HG02885 (cell line): ENCODE data around the gene MED6.

ENCODE experiments used
- ATAC-seq: cut with Tn5 transposase; IDR thresholded peaks from one replicate; pipeline ENCODE4 v1.9.1; 2021; ENCODE audit warnings: mild to moderate bottlenecking; ENCODE audit not compliant: unreplicated experiment, poor library complexity

MED6 gene

GRCh38 chr14:70601162-70601561, 707 bp upstream of the MED6 start:
- no peak for ATAC-seq

- no peak for ATAC-seq
Observed at GRCh38 chr14:70599345-70599744, 1.1 kb downstream of the MED6 start.

DNA sequence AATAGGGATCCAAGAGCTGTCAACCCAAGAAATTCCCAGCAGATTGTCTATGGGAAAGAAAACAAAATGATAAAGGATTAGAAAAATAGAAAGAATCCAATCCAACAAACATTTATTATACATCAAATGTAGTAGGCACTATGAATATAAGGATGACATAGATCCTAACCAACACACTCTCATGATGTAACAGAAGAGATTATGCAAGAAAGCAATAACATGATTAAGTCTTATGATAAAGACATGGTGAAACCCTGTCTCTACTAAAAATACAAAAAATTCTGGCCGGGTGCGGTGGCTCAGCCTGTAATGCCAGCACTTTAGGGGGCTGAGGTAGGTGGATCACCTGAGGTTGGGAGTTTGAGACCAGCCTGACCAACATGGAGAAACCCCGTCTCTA, 2.7 kb downstream of the MED6 start:
- ATAC-seq, result no peak

- no peak for ATAC-seq
Observed at GRCh38 chr14:70595443-70596185, 4.8 kb downstream of the MED6 start.

- ATAC-seq, result no peak
Observed at GRCh38 chr14:70594461-70594860, 6.0 kb downstream of the MED6 start.

- no peak for ATAC-seq
Observed at GRCh38 chr14:70585231-70585630, 15.2 kb downstream of the MED6 start.

DNA sequence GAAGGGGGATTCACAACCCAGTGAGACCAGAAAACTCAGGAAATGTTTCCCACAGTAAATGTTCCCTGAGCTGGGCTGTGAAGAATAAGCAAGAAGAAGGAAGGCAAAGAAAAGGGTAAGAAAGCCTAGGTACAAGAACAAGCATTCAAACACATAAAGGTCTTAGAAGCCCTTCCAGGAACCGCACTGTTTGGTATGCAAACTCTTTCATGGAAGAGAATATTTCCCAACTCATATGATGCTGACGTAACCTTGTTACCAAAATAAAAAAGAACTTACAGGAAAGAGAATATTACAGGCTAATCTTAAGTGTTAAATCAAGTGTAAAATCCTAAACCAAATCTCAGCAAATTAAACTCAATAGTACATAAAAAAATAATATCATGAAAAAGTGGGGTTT, 23.6 kb downstream of the MED6 start:
- ATAC-seq, result no peak

GRCh38 chr14:70573050-70573449, 27.4 kb downstream of the MED6 start:
- no peak for ATAC-seq

- no peak for ATAC-seq
Observed at GRCh38 chr14:70571139-70571538, 29.3 kb downstream of the MED6 start.

- no peak for ATAC-seq
Observed at GRCh38 chr14:70567791-70568190, 32.7 kb downstream of the MED6 start.

GRCh38 chr14:70563869-70564268, 36.6 kb downstream of the MED6 start:
- ATAC-seq, result no peak

- no peak for ATAC-seq
Observed at GRCh38 chr14:70563417-70563816, 37.0 kb downstream of the MED6 start.

DNA sequence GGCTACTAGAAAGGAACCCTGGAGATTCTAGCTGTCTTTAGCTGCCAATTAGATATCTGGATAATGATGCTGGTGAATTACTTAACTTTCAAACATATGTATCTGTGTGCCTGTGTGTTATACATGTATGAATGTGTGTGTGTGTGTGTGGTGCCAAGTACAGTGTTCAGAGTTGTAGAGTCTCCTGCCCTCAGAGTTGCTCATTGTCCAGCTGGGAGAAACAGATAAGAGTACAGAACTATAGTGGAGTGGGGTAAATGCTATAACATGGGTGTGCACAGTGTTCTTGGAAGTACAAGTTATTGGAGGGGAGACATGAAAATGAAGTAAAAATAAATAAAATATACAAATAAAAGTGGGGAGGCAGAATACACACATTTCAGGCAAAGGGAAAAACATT, 42.1 kb downstream of the MED6 start:
- ATAC-seq, result no peak

DNA sequence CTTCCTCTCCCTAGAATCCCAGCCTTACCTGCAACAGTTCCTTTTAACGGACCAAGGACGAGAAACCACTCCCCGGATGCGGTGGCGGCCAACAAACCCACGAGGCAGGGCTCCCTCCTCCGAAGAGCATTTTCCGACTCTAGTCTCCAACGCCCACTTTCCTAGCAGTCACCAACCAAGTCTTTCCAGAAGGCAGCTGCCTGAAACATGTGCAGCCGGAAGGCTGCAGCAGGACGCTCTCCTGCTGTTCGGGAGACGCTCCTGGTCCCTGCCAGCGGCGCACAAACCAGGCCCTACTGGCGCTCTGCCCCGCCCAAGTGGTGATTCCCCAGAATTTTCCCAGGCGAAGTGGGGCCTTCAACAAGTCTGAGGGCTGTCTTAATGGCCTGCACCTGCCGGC, 44.6 kb downstream of the MED6 start:
- no peak for ATAC-seq

DNA sequence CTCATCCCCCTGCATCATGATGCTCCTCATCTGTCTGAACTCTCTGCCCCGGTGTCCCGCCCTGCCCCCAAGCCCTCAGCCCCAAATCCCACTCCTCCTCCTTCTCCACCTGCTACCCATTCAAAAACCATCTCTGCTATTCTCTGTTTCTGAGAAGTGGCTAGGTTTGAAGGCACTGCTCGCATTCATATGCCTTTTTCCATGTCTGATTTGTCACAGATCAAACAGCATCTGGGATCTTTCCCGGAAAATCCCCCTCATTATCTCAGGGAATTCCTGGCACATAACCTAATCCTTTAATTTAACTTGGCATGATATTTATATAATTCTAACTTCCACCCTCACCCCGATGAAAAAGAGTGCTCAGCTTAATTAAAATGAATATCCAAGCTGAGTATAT, 62.4 kb downstream of the MED6 start:
- no peak for ATAC-seq

- ATAC-seq, result no peak
Observed at GRCh38 chr14:70536830-70537229, 63.6 kb downstream of the MED6 start.

DNA sequence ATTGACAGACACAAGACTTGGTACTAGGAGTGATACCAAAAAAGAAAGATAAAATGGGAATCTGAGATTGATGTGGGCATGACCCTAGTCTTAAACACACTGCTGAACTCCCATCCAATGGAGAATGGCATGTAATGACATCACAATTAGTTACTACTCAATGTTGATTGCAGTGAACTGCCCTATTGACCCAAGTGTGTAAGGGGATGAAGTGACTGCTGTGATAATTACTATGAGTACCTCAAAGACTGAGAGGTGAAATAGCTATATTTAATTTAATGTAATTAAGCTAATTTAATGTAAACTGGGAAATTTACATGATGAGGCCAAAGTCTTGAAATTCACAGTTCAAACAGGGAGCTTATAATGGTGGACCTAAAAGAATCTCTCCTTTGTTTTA, 65.6 kb downstream of the MED6 start, which contains the start of gene ADAM20:
Gene ADAM20 (minus strand): TSS at position 101 of the 400 bp plus-strand sequence. CDS start 10,247 bp downstream, outside the sequence.
- ATAC-seq, result no peak
